H9 (cell line): ENCODE results near the gene THBS3. TPM values are rescaled to one million over a fixed set of nuclear protein-coding genes. Genes with fewer than 3 reads are reported as not detected.
A peak's percentile ranks its signal among the peaks of the same experiment; 100 is the strongest.

Source experiments
- DNase-seq: peaks from one replicate; pipeline ENCODE4 v3.0.0-alpha.2; 2017
- H2AFZ ChIP-seq: one replicate; pipeline ENCODE4 v1.6.1; 2013; ENCODE audit warnings: mild to moderate bottlenecking, low read length, control low read depth, moderate library complexity
- H2AK5ac ChIP-seq: 2 replicates; pipeline ENCODE4 v1.6.1; 2013; ENCODE audit warnings: low read length, control low read depth, mixed read lengths; ENCODE audit not compliant: insufficient read length
- H2BK120ac ChIP-seq: one replicate; pipeline ENCODE4 v1.6.1; 2013; ENCODE audit warnings: low read depth, mild to moderate bottlenecking, low read length, control low read depth, inconsistent platforms; ENCODE audit not compliant: poor library complexity, severe bottlenecking
- H2BK12ac ChIP-seq: 2 replicates; pipeline ENCODE4 v1.6.1; 2013; ENCODE audit warnings: low read length, control low read depth, mixed read lengths, low read depth; ENCODE audit not compliant: insufficient read length
- H2BK15ac ChIP-seq: 2 replicates; pipeline ENCODE4 v1.6.1; 2013; ENCODE audit warnings: low read depth, low read length, control low read depth
- H2BK20ac ChIP-seq: one replicate; pipeline ENCODE4 v1.6.1; 2013; ENCODE audit warnings: low read depth, mild to moderate bottlenecking, low read length, control low read depth, inconsistent platforms; ENCODE audit not compliant: poor library complexity, severe bottlenecking
- H2BK5ac ChIP-seq: 2 replicates; pipeline ENCODE4 v1.6.1; 2013; ENCODE audit warnings: low read length, control low read depth, mixed read lengths; ENCODE audit not compliant: insufficient read length
- H3K14ac ChIP-seq: 2 replicates; pipeline ENCODE4 v1.6.1; 2013; ENCODE audit warnings: low read length, control low read depth; ENCODE audit not compliant: insufficient read depth
- H3K18ac ChIP-seq: 2 replicates; pipeline ENCODE4 v1.6.1; 2013; ENCODE audit warnings: low read depth, mild to moderate bottlenecking, mixed read lengths, low read length, control low read depth; ENCODE audit not compliant: insufficient read length
- H3K23ac ChIP-seq: 2 replicates; pipeline ENCODE4 v1.6.1; 2013; ENCODE audit warnings: low read length, control low read depth, mixed read lengths, low read depth; ENCODE audit not compliant: insufficient read length
- H3K23me2 ChIP-seq: 2 replicates; pipeline ENCODE4 v1.6.1; 2013; ENCODE audit warnings: low read depth, mild to moderate bottlenecking, mixed read lengths, low read length, control low read depth; ENCODE audit not compliant: insufficient read length, poor library complexity, severe bottlenecking
- H3K27ac ChIP-seq: 2 replicates; pipeline ENCODE4 v1.5.1; 2013; ENCODE audit warnings: low read length, control low read depth, mixed read lengths, low read depth; ENCODE audit not compliant: insufficient read length
- H3K27me3 ChIP-seq: 2 replicates; pipeline ENCODE4 v1.6.1; 2013; ENCODE audit warnings: low read length, control low read depth, inconsistent platforms; ENCODE audit not compliant: insufficient read depth
- H3K4ac ChIP-seq: 2 replicates; pipeline ENCODE4 v1.6.1; 2013; ENCODE audit warnings: low read depth, mild to moderate bottlenecking, control low read depth, inconsistent platforms, low read length, moderate library complexity
- H3K4me1 ChIP-seq: 2 replicates; pipeline ENCODE4 v1.6.1; 2013; ENCODE audit warnings: low read length, control low read depth, inconsistent platforms; ENCODE audit not compliant: insufficient read depth
- H3K4me2 ChIP-seq: 2 replicates; pipeline ENCODE4 v1.6.1; 2013; ENCODE audit warnings: low read length, control low read depth, mixed read lengths; ENCODE audit not compliant: insufficient read length, insufficient read depth
- H3K56ac ChIP-seq: 2 replicates; pipeline ENCODE4 v1.6.1; 2013; ENCODE audit warnings: low read depth, mild to moderate bottlenecking, mixed read lengths, low read length, control low read depth; ENCODE audit not compliant: insufficient read length
- H3K79me1 ChIP-seq: 2 replicates; pipeline ENCODE4 v1.6.1; 2013; ENCODE audit warnings: low read depth, mild to moderate bottlenecking, moderate library complexity, low read length, control low read depth, inconsistent platforms; ENCODE audit not compliant: insufficient read depth, poor library complexity, severe bottlenecking
- H3K79me2 ChIP-seq: 2 replicates; pipeline ENCODE4 v1.6.1; 2013; ENCODE audit warnings: low read length, control low read depth, inconsistent platforms; ENCODE audit not compliant: insufficient read depth
- H3K9ac ChIP-seq: 2 replicates; pipeline ENCODE4 v1.6.1; 2013; ENCODE audit warnings: low read length, control low read depth, mixed read lengths; ENCODE audit not compliant: insufficient read length; ENCODE audit errors: extremely low read depth
- H3K9me3 ChIP-seq: one replicate; pipeline ENCODE4 v1.6.1; 2013; ENCODE audit warnings: low read depth, low read length, inconsistent platforms; ENCODE audit not compliant: control insufficient read depth
- H3T11ph ChIP-seq: one replicate; pipeline ENCODE4 v1.6.1; 2013; ENCODE audit warnings: mild to moderate bottlenecking, low read length, control low read depth, inconsistent platforms
- H4K20me1 ChIP-seq: one replicate; pipeline ENCODE4 v1.6.1; 2013; ENCODE audit not compliant: control insufficient read depth, insufficient read length, insufficient read depth
- H4K5ac ChIP-seq: 2 replicates; pipeline ENCODE4 v1.6.1; 2013; ENCODE audit warnings: low read depth, mild to moderate bottlenecking, mixed read lengths, low read length, control low read depth; ENCODE audit not compliant: insufficient read length
- H4K8ac ChIP-seq: replicated peaks from 2 replicates; pipeline ENCODE4 v1.6.1; 2013; ENCODE audit warnings: low read length, control low read depth, mixed read lengths, low read depth; ENCODE audit not compliant: insufficient read length
- H4K91ac ChIP-seq: 2 replicates; pipeline ENCODE4 v1.6.1; 2013; ENCODE audit warnings: low read depth, mild to moderate bottlenecking, moderate library complexity, mixed read lengths, low read length, control low read depth; ENCODE audit not compliant: insufficient read length
- H3K27ac Mint-ChIP-seq, 3 experiments: 2 replicates in 2 of 3; 3 replicates in 1 of 3; pipeline ENCODE4 v1.8.0; 2020 to 2021; ENCODE audit warnings: mixed read lengths in 3 of 3, mild to moderate bottlenecking in 1 of 3, moderate library complexity in 1 of 3
- H3K27me3 Mint-ChIP-seq: 2 replicates; pipeline ENCODE4 v1.8.0; 2021; ENCODE audit warnings: low read depth, mild to moderate bottlenecking, moderate library complexity, mixed read lengths
- H3K36me3 Mint-ChIP-seq, 3 experiments: 2 replicates in 2 of 3; 3 replicates in 1 of 3; pipeline ENCODE4 v1.8.0; 2020 to 2021; ENCODE audit warnings: low read depth in 3 of 3, mixed read lengths in 3 of 3; ENCODE audit not compliant: insufficient read depth in 1 of 3
- H3K4me1 Mint-ChIP-seq, 2 experiments: 2 replicates each; pipeline ENCODE4 v1.8.0; 2020; ENCODE audit warnings: mixed read lengths in 2 of 2
- H3K4me3 Mint-ChIP-seq, 2 experiments: 2 replicates in 1 of 2; 3 replicates in 1 of 2; pipeline ENCODE4 v1.8.0; 2020 to 2021; ENCODE audit warnings: mild to moderate bottlenecking in 2 of 2, mixed read lengths in 2 of 2, moderate library complexity in 1 of 2
- H3K9me3 Mint-ChIP-seq, 2 experiments: 2 replicates in 1 of 2; 3 replicates in 1 of 2; pipeline ENCODE4 v1.8.0; 2020; ENCODE audit warnings: mild to moderate bottlenecking in 2 of 2, mixed read lengths in 2 of 2, moderate library complexity in 1 of 2
- WGBS: extraction: QIAGEN DNeasy Blood & Tissue Kit; methylation state at CpG from one replicate; pipeline ENCODE4 v1.1.7; 2013; ENCODE audit warnings: missing lambda C conversion rate, low lambda C conversion rate, mixed read lengths; ENCODE audit not compliant: insufficient read length; ENCODE audit errors: extremely low coverage; 5-methylcytosine and 5-hydroxymethylcytosine counted together
- total RNA-seq: library from RNA; stranded (reverse); gene quantifications from 2 replicates; pipeline ENCODE4 v1.2.1, GENCODE V29; 2021
- TF ChIP-seq, protein P1 (sequence below): fragments of 200-600 bp; sonication (generic); conservative IDR thresholded peaks from 3 replicates; pipeline ENCODE4 v1.8.0; 2021; ENCODE audit warnings: antibody characterized with exemption, mild to moderate bottlenecking

THBS3 gene
- total RNA-seq, 1 experiment from 2014 or later = 5.9 TPM

DNA sequence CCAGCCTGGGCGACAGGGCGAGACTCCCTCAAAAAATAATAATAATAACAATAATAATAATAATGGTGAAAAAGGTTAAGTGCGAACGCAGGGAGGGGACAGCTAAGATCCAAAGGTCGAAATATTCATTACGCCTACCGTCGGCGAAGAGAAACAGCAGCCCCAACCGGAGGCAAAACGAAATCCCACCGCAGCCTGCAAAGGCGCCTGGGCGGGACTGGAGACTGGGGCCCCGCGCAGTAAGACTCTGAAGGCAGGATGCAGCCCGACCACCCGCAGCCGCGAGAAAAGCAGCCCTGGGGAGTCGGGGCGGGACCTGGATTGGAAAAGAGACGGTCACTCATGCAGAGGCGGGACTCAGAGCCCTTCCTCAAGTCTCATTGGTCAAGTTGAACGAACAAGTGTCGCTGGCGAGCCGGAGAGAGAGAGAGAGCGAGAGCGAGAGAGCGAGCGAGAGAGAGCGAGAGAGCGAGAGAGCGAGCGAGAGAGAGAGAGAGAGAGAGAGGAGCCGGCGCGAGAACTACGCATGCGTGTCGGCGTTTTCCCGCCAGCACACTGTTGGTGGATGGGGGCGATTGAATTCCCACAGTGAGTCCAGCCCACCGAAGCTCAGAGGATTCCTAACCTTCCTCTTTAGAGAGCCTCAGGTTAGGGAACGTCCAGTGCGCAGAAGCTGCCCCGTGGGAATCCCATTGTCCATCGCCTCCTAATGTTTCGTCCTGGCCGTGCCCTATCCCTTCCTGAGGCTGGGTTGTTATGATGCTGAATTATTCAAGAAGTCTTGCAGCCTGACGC lies 36.9 kb upstream of the THBS3 start:
- TF ChIP-seq, protein P1, sequence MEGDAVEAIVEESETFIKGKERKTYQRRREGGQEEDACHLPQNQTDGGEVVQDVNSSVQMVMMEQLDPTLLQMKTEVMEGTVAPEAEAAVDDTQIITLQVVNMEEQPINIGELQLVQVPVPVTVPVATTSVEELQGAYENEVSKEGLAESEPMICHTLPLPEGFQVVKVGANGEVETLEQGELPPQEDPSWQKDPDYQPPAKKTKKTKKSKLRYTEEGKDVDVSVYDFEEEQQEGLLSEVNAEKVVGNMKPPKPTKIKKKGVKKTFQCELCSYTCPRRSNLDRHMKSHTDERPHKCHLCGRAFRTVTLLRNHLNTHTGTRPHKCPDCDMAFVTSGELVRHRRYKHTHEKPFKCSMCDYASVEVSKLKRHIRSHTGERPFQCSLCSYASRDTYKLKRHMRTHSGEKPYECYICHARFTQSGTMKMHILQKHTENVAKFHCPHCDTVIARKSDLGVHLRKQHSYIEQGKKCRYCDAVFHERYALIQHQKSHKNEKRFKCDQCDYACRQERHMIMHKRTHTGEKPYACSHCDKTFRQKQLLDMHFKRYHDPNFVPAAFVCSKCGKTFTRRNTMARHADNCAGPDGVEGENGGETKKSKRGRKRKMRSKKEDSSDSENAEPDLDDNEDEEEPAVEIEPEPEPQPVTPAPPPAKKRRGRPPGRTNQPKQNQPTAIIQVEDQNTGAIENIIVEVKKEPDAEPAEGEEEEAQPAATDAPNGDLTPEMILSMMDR = peak; percentile 43; the same call in 2 of the 3 replicates
- H3K18ac ChIP-seq = peak overlapping the region; percentile 96
- no peak overlapping the region for H3K4ac ChIP-seq
- no peaks in the 10 kb centered on the region; the same call in 1 of the 2 replicates for H3K27me3 ChIP-seq
- H2BK12ac ChIP-seq = no peak overlapping the region
- no peaks in the 10 kb centered on the region for H4K20me1 ChIP-seq
- no peak overlapping the region for H2BK15ac ChIP-seq
- H3K4me1 ChIP-seq = no peaks in the 10 kb centered on the region
- H3K14ac ChIP-seq = peak overlapping the region; percentile 86; the same call in 1 of the 2 replicates
- H4K91ac ChIP-seq = no peak overlapping the region
- Mint-ChIP-seq H3K4me3 (peak overlapping the region; percentile 81 to 84), H3K36me3 (peaks cover 8 to 28% (median 27%) of the 10 kb centered on the region in 3 experiments), H3K9me3 (peaks cover 0 to 3% of the 10 kb centered on the region in 2 experiments; a peak in 1 of 5 replicates), H3K4me1 (peaks cover 28 to 34% of the 10 kb centered on the region in 2 experiments), H3K27ac (peak overlapping the region; percentile 85 to 97 (median 90)), H3K27me3 (peaks cover 41% of the 10 kb centered on the region)
- H3K56ac ChIP-seq = no peak overlapping the region
- H3K23ac ChIP-seq = no peak overlapping the region
- no peak overlapping the region for H2AFZ ChIP-seq
- H3K9me3 ChIP-seq = no peaks in the 10 kb centered on the region
- H2BK120ac ChIP-seq = no peak overlapping the region
- H3K79me2 ChIP-seq = no peaks in the 10 kb centered on the region
- peak; percentile 99 for DNase-seq
- H2BK5ac ChIP-seq = no peak overlapping the region
- H2BK20ac ChIP-seq = no peak overlapping the region
- peak overlapping the region; percentile 3 for H4K5ac ChIP-seq
- peaks cover 9% of the 10 kb centered on the region for H3K23me2 ChIP-seq
- no peak overlapping the region for H4K8ac ChIP-seq
- H3T11ph ChIP-seq = no peak overlapping the region
- peak overlapping the region; percentile 88 for H3K9ac ChIP-seq
- peak overlapping the region; percentile 91 for H3K4me2 ChIP-seq
- H2AK5ac ChIP-seq = no peak overlapping the region
- peak overlapping the region; percentile 83 for H3K27ac ChIP-seq
- WGBS = no CpG with 5 or more reads among the region's 53 CpGs
- H3K79me1 ChIP-seq = no peaks in the 10 kb centered on the region
